Measurements from ENCODE around the gene FOXP1.

Gene FOXP1

GRCh38 chr3:70963431-70964275 is 619.9 kb downstream of the FOXP1 start:
- peak overlapping the region; percentile 23 for H3K27ac Mint-ChIP-seq
- no peak for DNase-seq (ENCODE audit: low spot score in 2 of 2)
- no peak for ATAC-seq
- H3K4me1 Mint-ChIP-seq: no peaks in the 10 kb centered on the region
- no peaks in the 10 kb centered on the region for H3K9me3 Mint-ChIP-seq
- H3K36me3 Mint-ChIP-seq: peaks cover 100% of the 10 kb centered on the region
- no peak overlapping the region for H3K4me3 Mint-ChIP-seq

GRCh38 chr3:70959506-70960291 is 623.8 kb downstream of the FOXP1 start:
- Mint-ChIP-seq H3K36me3 (peaks cover 100% of the 10 kb centered on the region), H3K9me3 (no peaks in the 10 kb centered on the region), H3K27ac (no peak overlapping the region), H3K4me1 (no peaks in the 10 kb centered on the region), H3K4me3 (no peak overlapping the region)
- DNase-seq (ENCODE audit: low spot score in 2 of 2) (no peak), ATAC-seq (peak; percentile 32)

- no peak overlapping the region for H3K27ac Mint-ChIP-seq
- DNase-seq (ENCODE audit: low spot score in 2 of 2): no peak
- H3K36me3 Mint-ChIP-seq: peaks cover 26% of the 10 kb centered on the region
- no peaks in the 10 kb centered on the region for H3K9me3 Mint-ChIP-seq
- H3K4me3 Mint-ChIP-seq: no peak overlapping the region
- no peak for ATAC-seq
- H3K4me1 Mint-ChIP-seq: no peaks in the 10 kb centered on the region
These were observed 631.3 kb downstream of the FOXP1 start for GRCh38 chr3:70952033-70952747.

GRCh38 chr3:70951316-70951715 is 632.2 kb downstream of the FOXP1 start:
- H3K27ac Mint-ChIP-seq: no peak overlapping the region
- H3K9me3 Mint-ChIP-seq: no peaks in the 10 kb centered on the region
- no peaks in the 10 kb centered on the region for H3K4me1 Mint-ChIP-seq
- DNase-seq (ENCODE audit: low spot score in 2 of 2) (no peak), ATAC-seq (no peak)
- H3K4me3 Mint-ChIP-seq: no peak overlapping the region
- peaks cover 17% of the 10 kb centered on the region for H3K36me3 Mint-ChIP-seq

GRCh38 chr3:70947579-70947978 is 635.9 kb downstream of the FOXP1 start:
- H3K9me3 Mint-ChIP-seq: no peaks in the 10 kb centered on the region
- no peaks in the 10 kb centered on the region for H3K4me1 Mint-ChIP-seq
- H3K27ac Mint-ChIP-seq: no peak overlapping the region
- no peak for ATAC-seq
- no peaks in the 10 kb centered on the region for H3K36me3 Mint-ChIP-seq
- H3K4me3 Mint-ChIP-seq: no peak overlapping the region
- DNase-seq (ENCODE audit: low spot score in 2 of 2): no peak

- DNase-seq (ENCODE audit: low spot score in 2 of 2) (no peak), ATAC-seq (no peak)
- Mint-ChIP-seq H3K27ac (no peak overlapping the region), H3K4me1 (no peaks in the 10 kb centered on the region), H3K4me3 (no peak overlapping the region), H3K9me3 (peaks cover 3% of the 10 kb centered on the region), H3K36me3 (no peaks in the 10 kb centered on the region)
These were observed 639.6 kb downstream of the FOXP1 start for GRCh38 chr3:70943886-70944285.

GRCh38 chr3:70933105-70933810 is 650.3 kb downstream of the FOXP1 start:
- Mint-ChIP-seq H3K4me3 (no peak overlapping the region), H3K36me3 (no peaks in the 10 kb centered on the region), H3K9me3 (no peaks in the 10 kb centered on the region), H3K27ac (no peak overlapping the region), H3K4me1 (no peaks in the 10 kb centered on the region)
- DNase-seq (ENCODE audit: low spot score in 2 of 2) (no peak), ATAC-seq (no peak)

- Mint-ChIP-seq H3K36me3 (no peaks in the 10 kb centered on the region), H3K4me3 (no peak overlapping the region), H3K4me1 (no peaks in the 10 kb centered on the region), H3K27ac (no peak overlapping the region), H3K9me3 (no peaks in the 10 kb centered on the region)
- no peak for ATAC-seq
- no peak for DNase-seq (ENCODE audit: low spot score in 2 of 2)
These were observed 653.5 kb downstream of the FOXP1 start for GRCh38 chr3:70930066-70930465.

- H3K4me3 Mint-ChIP-seq: no peak overlapping the region
- no peak for DNase-seq (ENCODE audit: low spot score in 2 of 2)
- H3K36me3 Mint-ChIP-seq: no peaks in the 10 kb centered on the region
- no peak for ATAC-seq
- H3K4me1 Mint-ChIP-seq: no peaks in the 10 kb centered on the region
- H3K27ac Mint-ChIP-seq: no peak overlapping the region
- H3K9me3 Mint-ChIP-seq: no peaks in the 10 kb centered on the region
These were observed 656.3 kb downstream of the FOXP1 start for GRCh38 chr3:70927239-70927638.

GRCh38 chr3:70926835-70927234 is 656.7 kb downstream of the FOXP1 start:
- Mint-ChIP-seq H3K36me3 (no peaks in the 10 kb centered on the region), H3K4me3 (no peak overlapping the region), H3K4me1 (no peaks in the 10 kb centered on the region), H3K27ac (no peak overlapping the region), H3K9me3 (no peaks in the 10 kb centered on the region)
- ATAC-seq (no peak), DNase-seq (ENCODE audit: low spot score in 2 of 2) (no peak)

GRCh38 chr3:70919661-70920060 is 663.9 kb downstream of the FOXP1 start:
- Mint-ChIP-seq H3K4me3 (no peak overlapping the region), H3K36me3 (no peaks in the 10 kb centered on the region), H3K9me3 (no peaks in the 10 kb centered on the region), H3K4me1 (no peaks in the 10 kb centered on the region), H3K27ac (no peak overlapping the region)
- DNase-seq (ENCODE audit: low spot score in 2 of 2) (no peak), ATAC-seq (no peak)

GRCh38 chr3:70919091-70919490 is 664.4 kb downstream of the FOXP1 start:
- H3K4me3 Mint-ChIP-seq: no peak overlapping the region
- H3K9me3 Mint-ChIP-seq: no peaks in the 10 kb centered on the region
- no peak for ATAC-seq
- no peak overlapping the region for H3K27ac Mint-ChIP-seq
- no peak for DNase-seq (ENCODE audit: low spot score in 2 of 2)
- no peaks in the 10 kb centered on the region for H3K36me3 Mint-ChIP-seq
- no peaks in the 10 kb centered on the region for H3K4me1 Mint-ChIP-seq

- ATAC-seq (no peak), DNase-seq (ENCODE audit: low spot score in 2 of 2) (no peak)
- no peak overlapping the region for H3K27ac Mint-ChIP-seq
- no peaks in the 10 kb centered on the region for H3K36me3 Mint-ChIP-seq
- no peaks in the 10 kb centered on the region for H3K4me1 Mint-ChIP-seq
- no peak overlapping the region for H3K4me3 Mint-ChIP-seq
- no peaks in the 10 kb centered on the region for H3K9me3 Mint-ChIP-seq
These were observed 667.0 kb downstream of the FOXP1 start for GRCh38 chr3:70916375-70917055.

- Mint-ChIP-seq H3K4me1 (no peaks in the 10 kb centered on the region), H3K27ac (no peak overlapping the region), H3K36me3 (no peaks in the 10 kb centered on the region), H3K9me3 (no peaks in the 10 kb centered on the region), H3K4me3 (no peak overlapping the region)
- ATAC-seq: no peak
- DNase-seq (ENCODE audit: low spot score in 2 of 2): no peak
These were observed 668.7 kb downstream of the FOXP1 start for GRCh38 chr3:70914862-70915261.

All from stimulated activated effector memory CD8-positive, alpha-beta T cell treated with anti-CD3 and anti-CD28 coated beads, Interleukin-12 subunit alpha, Interleukin-12 subunit beta, amount 100 ng/mL, for 72 hours (primary cell).